Measurements from ENCODE around the gene MCM5. TPM values are rescaled to one million over a fixed set of nuclear protein-coding genes. Genes with fewer than 3 reads are reported as not detected.

MCM5 gene
- total RNA-seq, 2 donors from 2014 or later, result 7.9 to 9.3 TPM

DNA sequence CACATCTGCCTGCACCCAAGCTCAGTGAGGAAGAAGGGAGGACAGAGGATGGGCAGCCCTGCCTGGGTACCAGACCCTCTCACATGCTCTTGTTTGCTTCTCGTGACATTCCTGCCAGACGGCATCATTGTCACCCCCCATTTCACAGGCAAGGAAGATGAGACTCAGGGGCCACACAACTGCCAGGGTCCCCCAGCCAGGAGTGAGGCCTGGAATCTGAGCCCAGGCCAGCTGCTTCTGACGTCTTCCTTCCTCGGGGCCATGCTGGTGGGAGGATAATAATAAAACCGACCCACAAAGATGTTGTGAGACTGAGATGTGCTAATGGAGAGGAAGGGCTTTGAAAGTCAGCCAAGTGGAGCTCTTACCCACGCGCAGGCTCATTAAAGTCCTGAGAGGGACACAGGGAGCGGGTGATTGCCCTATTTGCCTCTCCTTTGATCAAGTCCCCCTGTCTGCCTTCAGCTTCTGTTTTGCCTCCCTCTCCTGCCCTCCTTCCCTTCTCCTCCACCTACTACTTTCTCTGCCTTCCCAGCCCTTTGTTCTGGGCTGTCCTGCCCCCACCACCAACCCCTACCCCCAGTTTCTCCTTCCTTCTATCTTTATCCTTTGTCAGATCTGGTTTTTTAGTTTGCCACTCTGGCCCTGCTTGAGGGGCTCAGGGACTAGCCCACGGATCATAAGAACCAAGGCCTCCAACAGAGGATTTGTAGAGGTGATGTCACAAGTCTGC is 62.7 kb downstream of the MCM5 start:
- intact Hi-C loops (cut with DNase I), result no loop called here
- Histone ChIP-seq H3K27me3 (no peaks in the 10 kb centered on the region), H3K4me1 (peaks cover 2% of the 10 kb centered on the region), H3K9me3 (no peaks in the 10 kb centered on the region), H3K36me3 (replicated peaks in 1 of 2; ENCODE audit: insufficient read depth in 1 of 2, low read depth in 2 of 2) (no peaks in the 10 kb centered on the region), H3K4me3 (no peak overlapping the region), H3K27ac (no peak overlapping the region)
- DNase-seq, result no peak
- 68 to 71% methylated on average over 9 of the region's 9 CpGs for WGBS, 2 donors
- ATAC-seq, result no peak
- TF ChIP-seq POLR2A (IDR thresholded peaks at IDR 0.05), result no peak
- TF ChIP-seq, protein P1, sequence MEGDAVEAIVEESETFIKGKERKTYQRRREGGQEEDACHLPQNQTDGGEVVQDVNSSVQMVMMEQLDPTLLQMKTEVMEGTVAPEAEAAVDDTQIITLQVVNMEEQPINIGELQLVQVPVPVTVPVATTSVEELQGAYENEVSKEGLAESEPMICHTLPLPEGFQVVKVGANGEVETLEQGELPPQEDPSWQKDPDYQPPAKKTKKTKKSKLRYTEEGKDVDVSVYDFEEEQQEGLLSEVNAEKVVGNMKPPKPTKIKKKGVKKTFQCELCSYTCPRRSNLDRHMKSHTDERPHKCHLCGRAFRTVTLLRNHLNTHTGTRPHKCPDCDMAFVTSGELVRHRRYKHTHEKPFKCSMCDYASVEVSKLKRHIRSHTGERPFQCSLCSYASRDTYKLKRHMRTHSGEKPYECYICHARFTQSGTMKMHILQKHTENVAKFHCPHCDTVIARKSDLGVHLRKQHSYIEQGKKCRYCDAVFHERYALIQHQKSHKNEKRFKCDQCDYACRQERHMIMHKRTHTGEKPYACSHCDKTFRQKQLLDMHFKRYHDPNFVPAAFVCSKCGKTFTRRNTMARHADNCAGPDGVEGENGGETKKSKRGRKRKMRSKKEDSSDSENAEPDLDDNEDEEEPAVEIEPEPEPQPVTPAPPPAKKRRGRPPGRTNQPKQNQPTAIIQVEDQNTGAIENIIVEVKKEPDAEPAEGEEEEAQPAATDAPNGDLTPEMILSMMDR (IDR thresholded peaks at IDR 0.05), result no peak

DNA sequence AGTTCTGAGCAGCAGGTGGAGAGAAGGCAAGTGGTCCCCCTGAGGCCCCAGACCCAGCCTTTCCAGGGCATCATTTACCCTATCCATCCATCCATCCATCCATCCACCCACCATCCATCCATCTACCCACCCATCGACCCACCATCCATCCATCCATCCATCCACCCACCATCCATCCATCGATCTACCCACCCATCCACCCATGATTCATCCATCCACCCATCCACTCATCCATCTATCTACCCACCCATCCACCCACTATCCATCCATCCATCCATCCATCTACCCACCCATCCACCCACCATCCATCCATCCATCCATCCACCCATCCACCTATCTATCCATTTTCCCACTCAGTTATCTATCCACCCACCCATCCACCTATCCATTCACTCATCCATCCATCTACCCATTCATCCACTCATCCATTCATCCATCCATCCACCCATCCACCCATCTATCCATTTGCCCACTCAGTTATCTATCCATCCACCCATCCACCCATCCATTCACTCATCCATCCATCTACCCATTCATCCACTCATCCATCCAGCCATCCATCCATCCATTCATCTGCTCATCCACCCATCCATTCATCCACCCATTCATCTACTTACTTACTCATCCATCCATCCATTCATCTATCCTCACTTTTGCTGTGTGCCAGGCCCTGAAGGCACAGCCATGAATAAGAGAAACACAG is 63.4 kb downstream of the MCM5 start:
- intact Hi-C loops (cut with DNase I), result no loop called here

DNA sequence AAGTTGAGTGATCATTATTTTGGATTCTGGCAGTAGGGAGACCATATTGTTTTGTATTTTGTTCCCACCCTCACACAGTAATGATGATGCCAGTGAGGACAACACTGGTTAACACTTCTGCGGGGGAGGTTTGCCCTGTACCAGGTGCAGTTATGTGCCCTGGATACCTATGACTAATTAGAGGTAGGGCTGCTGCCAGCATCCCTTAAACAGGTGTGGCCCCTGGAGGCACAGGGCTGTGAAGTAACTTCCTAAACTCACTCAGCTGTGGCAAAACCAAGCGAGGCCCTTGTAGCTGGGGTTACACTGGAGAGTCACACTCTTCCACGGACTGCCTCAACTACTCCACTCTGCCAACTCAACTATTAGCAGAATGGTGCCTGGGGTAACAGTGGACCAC is 64.5 kb downstream of the MCM5 start:
- Histone ChIP-seq H3K36me3 (replicated peaks in 1 of 2; ENCODE audit: insufficient read depth in 1 of 2, low read depth in 2 of 2) (no peaks in the 10 kb centered on the region), H3K27me3 (no peaks in the 10 kb centered on the region), H3K4me3 (no peak overlapping the region), H3K4me1 (peaks cover 8% of the 10 kb centered on the region), H3K9me3 (no peaks in the 10 kb centered on the region), H3K27ac (no peak overlapping the region)
- 85 to 100% methylated on average over 2 to 3 of the region's 3 CpGs for WGBS, 2 donors
- intact Hi-C loops (cut with DNase I), result no loop called here
- no peak for ATAC-seq
- TF ChIP-seq, protein P1 (IDR thresholded peaks at IDR 0.05), result no peak
- no peak for TF ChIP-seq POLR2A (IDR thresholded peaks at IDR 0.05)
- DNase-seq, result no peak

More for the DNA sequence above, 63.4 kb downstream of the MCM5 start:
- Histone ChIP-seq H3K4me3 (no peak overlapping the region), H3K27me3 (no peaks in the 10 kb centered on the region), H3K27ac (no peak overlapping the region), H3K4me1 (peaks cover 8% of the 10 kb centered on the region), H3K9me3 (no peaks in the 10 kb centered on the region), H3K36me3 (replicated peaks in 1 of 2; ENCODE audit: insufficient read depth in 1 of 2, low read depth in 2 of 2) (no peaks in the 10 kb centered on the region)
- no peak for ATAC-seq
- DNase-seq, result no peak
- no peak for TF ChIP-seq POLR2A (IDR thresholded peaks at IDR 0.05)
- TF ChIP-seq, protein P1 (IDR thresholded peaks at IDR 0.05), result no peak
- WGBS, 2 donors, result 90 to 96% methylated on average over 2 of the region's 2 CpGs

DNA sequence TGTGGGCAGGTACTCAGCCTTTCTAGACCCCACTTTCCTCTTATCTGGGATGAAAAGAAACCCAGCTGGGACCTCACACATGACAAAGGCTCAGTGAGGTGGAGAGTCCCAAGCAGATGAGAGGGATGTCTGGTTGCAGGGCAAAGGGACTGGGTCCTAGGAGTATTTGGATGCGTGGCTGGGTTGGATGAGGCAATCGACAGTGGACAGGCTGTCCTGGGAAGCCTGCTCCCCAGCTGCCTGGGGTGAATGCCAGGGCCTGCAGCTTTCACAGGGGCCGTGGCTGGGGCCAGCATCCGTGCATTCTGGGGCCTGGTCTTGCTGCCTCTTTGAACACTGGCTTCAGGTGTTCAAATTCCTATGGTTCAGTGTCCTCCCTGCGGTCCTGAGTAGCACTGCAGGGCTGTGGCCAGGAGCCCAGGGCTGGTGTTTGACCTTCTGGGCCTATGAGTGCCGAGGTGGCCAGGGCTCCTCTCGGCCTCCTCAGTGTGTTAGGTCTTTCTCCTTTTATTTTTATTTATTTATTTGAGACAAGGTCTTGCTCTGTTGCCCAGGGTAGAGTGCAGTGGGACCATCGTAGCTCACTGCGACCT is 65.3 kb downstream of the MCM5 start:
- Histone ChIP-seq H3K4me1 (peaks cover 8% of the 10 kb centered on the region), H3K36me3 (replicated peaks in 1 of 2; ENCODE audit: insufficient read depth in 1 of 2, low read depth in 2 of 2) (no peaks in the 10 kb centered on the region), H3K4me3 (no peak overlapping the region), H3K9me3 (no peaks in the 10 kb centered on the region), H3K27ac (no peak overlapping the region), H3K27me3 (no peaks in the 10 kb centered on the region)
- intact Hi-C loops (cut with DNase I), result no loop called here
- ATAC-seq (peak; percentile 33), DNase-seq (peak in 3 of 4 donors; percentile 21 to 28 (median 24))
- no peak for TF ChIP-seq POLR2A (IDR thresholded peaks at IDR 0.05)
- TF ChIP-seq, protein P1 (IDR thresholded peaks at IDR 0.05), result no peak
- WGBS, 2 donors, result 84 to 88% methylated on average over 5 to 9 of the region's 9 CpGs
